BJ (cell line): ENCODE data around the gene ABHD3. TPM values are rescaled to one million over a fixed set of nuclear protein-coding genes. Genes with fewer than 3 reads are reported as not detected.

Source experiments
- CTCF ChIA-PET: fragments of 350-600 bp; formaldehyde crosslinking; extraction: SDS; loops from one replicate; lab custom pipeline; 2021; ENCODE audit warnings: antibody characterized with exemption, inconsistent platforms; lab: Yijun Ruan, JAX
- POLR2A ChIA-PET: fragments of 300-600 bp; sonication (Branson Sonifier 250); formaldehyde crosslinking; extraction: SDS; loops from one replicate; lab custom pipeline; 2021; ENCODE audit warnings: antibody characterized with exemption; lab: Charles Lee
- DNase-seq: peaks from one replicate; pipeline ENCODE4 v3.0.0-alpha.2; 2011; ENCODE audit warnings: low read depth
- H3K27me3 ChIP-seq: 2 replicates; pipeline ENCODE4 v1.6.0; 2011; ENCODE audit warnings: low read length; ENCODE audit not compliant: control insufficient read depth, insufficient read depth
- H3K36me3 ChIP-seq: 2 replicates; pipeline ENCODE4 v1.5.1; 2011; ENCODE audit warnings: low read length; ENCODE audit not compliant: control insufficient read depth, insufficient read depth
- H3K4me3 ChIP-seq: 2 replicates; pipeline ENCODE4 v1.5.1; 2011; ENCODE audit warnings: low read depth, mild to moderate bottlenecking, control low read depth, low read length
- CTCF ChIP-seq: IDR thresholded peaks from 2 replicates; pipeline ENCODE4 v1.5.1; 2011; ENCODE audit warnings: low read depth, mild to moderate bottlenecking, control low read depth, inconsistent platforms, low read length, moderate library complexity; ENCODE audit not compliant: insufficient read depth
- polyA plus RNA-seq: library from polyadenylated mRNA; depleted of rRNA; stranded (reverse); fragments of >200 nt; gene quantifications from 2 replicates; pipeline ENCODE4 v1.2.3, GENCODE V29; 2011

The ABHD3 gene
- polyA plus RNA-seq, 1 experiment, result 2.8 TPM

DNA sequence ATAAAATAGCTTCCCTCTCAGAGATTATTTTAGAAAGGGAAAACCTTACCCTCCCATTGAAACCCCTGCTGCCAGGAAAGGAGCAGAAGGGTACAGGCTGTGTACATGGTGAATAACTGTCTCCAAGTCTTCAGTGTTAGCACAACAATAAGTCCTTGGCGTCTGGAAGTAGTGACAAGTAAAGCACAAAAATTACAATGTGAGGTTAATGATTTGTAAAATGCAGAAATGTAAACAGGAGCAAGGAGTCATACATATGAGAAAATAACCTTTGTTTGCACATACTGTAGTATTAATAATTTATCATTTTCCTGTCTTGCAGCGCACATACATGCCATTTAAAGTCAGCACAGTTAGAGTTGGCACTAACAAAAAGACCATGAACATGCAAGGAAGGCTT lies 40.5 kb downstream of the ABHD3 start:
- POLR2A ChIA-PET, result interaction anchor here (0.6 kb wide), 1 partner anchor 107 kb away, joined by 7 read pairs; no protein-coding TSS in a partner anchor
- DNase-seq, result no peak
- CTCF ChIA-PET, result no interaction called here
- H3K36me3 ChIP-seq, result no peaks in the 10 kb centered on the region
- TF ChIP-seq CTCF, result no peak
- no peaks in the 10 kb centered on the region for H3K27me3 ChIP-seq
- no peak overlapping the region for H3K4me3 ChIP-seq

DNA sequence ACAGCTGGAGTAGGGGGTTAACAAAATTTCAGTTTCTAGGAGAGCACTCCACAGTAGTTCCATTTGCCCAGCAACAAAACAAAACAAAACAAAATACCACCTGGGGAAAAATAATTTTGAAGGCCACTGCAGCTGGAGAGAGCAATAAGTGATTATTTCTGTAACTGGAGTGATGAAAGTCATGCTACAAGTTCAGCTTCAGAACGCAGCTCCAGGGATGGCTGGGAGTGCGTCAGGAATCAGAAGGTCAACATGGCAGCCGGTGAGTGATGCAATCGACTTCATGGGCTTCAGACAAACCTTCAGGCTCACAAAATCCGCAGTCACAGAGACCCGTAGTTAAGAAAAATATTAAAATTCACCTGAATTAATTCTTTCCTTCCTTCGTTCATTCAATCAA lies 41.0 kb downstream of the ABHD3 start:
- DNase-seq, result no peak
- TF ChIP-seq CTCF, result no peak
- Histone ChIP-seq H3K27me3 (no peaks in the 10 kb centered on the region), H3K36me3 (no peaks in the 10 kb centered on the region), H3K4me3 (no peak overlapping the region)
- POLR2A ChIA-PET, result interaction anchor here (0.6 kb wide), 1 partner anchor 107 kb away, joined by 7 read pairs; no protein-coding TSS in a partner anchor
- CTCF ChIA-PET, result no interaction called here

- H3K4me3 ChIP-seq, result no peak overlapping the region
- CTCF ChIA-PET, result no interaction called here
- no peak for TF ChIP-seq CTCF
- no peaks in the 10 kb centered on the region for H3K27me3 ChIP-seq
- DNase-seq, result no peak
- H3K36me3 ChIP-seq, result no peaks in the 10 kb centered on the region
- POLR2A ChIA-PET, result no interaction called here
Measured at GRCh38 chr18:21662581-21662980, 42.0 kb downstream of the ABHD3 start.

- no peak overlapping the region for H3K4me3 ChIP-seq
- no peaks in the 10 kb centered on the region for H3K36me3 ChIP-seq
- H3K27me3 ChIP-seq, result no peaks in the 10 kb centered on the region
- ChIA-PET CTCF (interaction anchor here (0.8 kb wide), 1 partner anchor 13 kb away, joined by 3 read pairs; no protein-coding TSS in a partner anchor), POLR2A (no interaction called here)
- no peak for TF ChIP-seq CTCF
- no peak for DNase-seq
Measured at GRCh38 chr18:21660078-21660477, 44.5 kb downstream of the ABHD3 start.

GRCh38 chr18:21656402-21656801 lies 48.2 kb downstream of the ABHD3 start:
- DNase-seq, result peak; percentile 18
- CTCF ChIA-PET, result interaction anchor here (0.7 kb wide), 1 partner anchor 10 kb away, joined by 3 read pairs; no protein-coding TSS in a partner anchor
- H3K36me3 ChIP-seq, result no peaks in the 10 kb centered on the region
- no peak overlapping the region for H3K4me3 ChIP-seq
- POLR2A ChIA-PET, result no interaction called here
- H3K27me3 ChIP-seq, result no peaks in the 10 kb centered on the region
- no peak for TF ChIP-seq CTCF
